Neural cell (in vitro differentiated cells): ENCODE measurements around the gene TP53I13. TPM values are rescaled to one million over a fixed set of nuclear protein-coding genes. Genes with fewer than 3 reads are reported as not detected.

Source experiments
- H2AFZ ChIP-seq: fragments of 200-600, 300-800 bp; sonication (generic), shearing (Covaris generic); 2 replicates; pipeline ENCODE4 v1.6.0; 2014; ENCODE audit warnings: low read depth, mild to moderate bottlenecking, antibody characterized with exemption, low read length, moderate library complexity
- H3F3A ChIP-seq: fragments of 200-600 bp; shearing (Covaris generic); 2 replicates; pipeline ENCODE4 v1.6.1; 2016; ENCODE audit warnings: mild to moderate bottlenecking, moderate library complexity, mixed read lengths, antibody characterized with exemption, low read length; ENCODE audit not compliant: insufficient read depth, poor library complexity, severe bottlenecking
- H3K27ac ChIP-seq: fragments of 200-600, 300-800 bp; sonication (generic), shearing (Covaris generic); 2 replicates; pipeline ENCODE4 v1.5.1; 2014; ENCODE audit warnings: mild to moderate bottlenecking, low read length, moderate library complexity
- H3K27me3 ChIP-seq: fragments of 300-800, 200-600 bp; sonication (generic), shearing (Covaris generic); 2 replicates; pipeline ENCODE4 v1.6.0; 2014; ENCODE audit warnings: mild to moderate bottlenecking, low read depth, low read length, moderate library complexity; ENCODE audit not compliant: insufficient read depth
- H3K36me3 ChIP-seq: fragments of 300-800, 200-600 bp; sonication (generic), shearing (Covaris generic); 2 replicates; pipeline ENCODE4 v1.5.1; 2014; ENCODE audit warnings: mild to moderate bottlenecking, antibody characterized with exemption, low read length, moderate library complexity; ENCODE audit not compliant: insufficient read depth
- H3K4me2 ChIP-seq: fragments of 300-800, 200-600 bp; sonication (generic), shearing (Covaris generic); 2 replicates; pipeline ENCODE4 v1.6.0; 2014; ENCODE audit warnings: mild to moderate bottlenecking, low read length
- H3K4me3 ChIP-seq: fragments of 300-800, 200-600 bp; sonication (generic), shearing (Covaris generic); 2 replicates; pipeline ENCODE4 v1.5.1; 2014; ENCODE audit warnings: mild to moderate bottlenecking, low read length, moderate library complexity
- H3K79me2 ChIP-seq: fragments of 200-600 bp; shearing (Covaris generic); replicated peaks from 2 replicates; pipeline ENCODE4 v1.6.0; 2014; ENCODE audit warnings: mild to moderate bottlenecking, low read length, moderate library complexity; ENCODE audit not compliant: insufficient read depth
- H3K9ac ChIP-seq: fragments of 300-800, 200-600 bp; sonication (generic), shearing (Covaris generic); 2 replicates; pipeline ENCODE4 v1.6.1; 2016; ENCODE audit warnings: mild to moderate bottlenecking, low read length, mixed read lengths
- H3K9me2 ChIP-seq: fragments of 200-600 bp; shearing (Covaris generic); 2 replicates; pipeline ENCODE4 v1.6.1; 2016; ENCODE audit warnings: mild to moderate bottlenecking, low read length, mixed read lengths; ENCODE audit not compliant: insufficient read depth
- H3K9me3 ChIP-seq: fragments of 200-600, 300-800 bp; sonication (generic), shearing (Covaris generic); 2 replicates; pipeline ENCODE4 v1.6.1; 2016; ENCODE audit warnings: mild to moderate bottlenecking, mixed run types, low read length, moderate library complexity, mixed read lengths
- H4K20me1 ChIP-seq: fragments of 200-600 bp; shearing (Covaris generic); 2 replicates; pipeline ENCODE4 v1.6.1; 2016; ENCODE audit warnings: mild to moderate bottlenecking, mixed run types; ENCODE audit not compliant: insufficient read depth
- CTCF ChIP-seq: fragments of 450-650 bp; IDR thresholded peaks from 2 replicates; pipeline ENCODE4 v1.5.1; 2014; ENCODE audit warnings: antibody characterized with exemption, mild to moderate bottlenecking, moderate library complexity; ENCODE audit not compliant: poor library complexity, severe bottlenecking
- EP300 ChIP-seq: fragments of 450-650 bp; conservative IDR thresholded peaks from 2 replicates; pipeline ENCODE4 v1.6.1; 2014; ENCODE audit warnings: antibody characterized with exemption, mild to moderate bottlenecking, moderate library complexity; ENCODE audit not compliant: poor library complexity, severe bottlenecking
- EZH2 ChIP-seq: fragments of 200-600, 300-800 bp; shearing (Covaris generic), sonication (generic); IDR thresholded peaks from 2 replicates; pipeline ENCODE4 v1.6.1; 2014; ENCODE audit warnings: antibody characterized with exemption, low read length, borderline replicate concordance, mild to moderate bottlenecking; ENCODE audit not compliant: insufficient read depth, poor library complexity, severe bottlenecking
- MXI1 ChIP-seq: fragments of 450-650 bp; conservative IDR thresholded peaks from 2 replicates; pipeline ENCODE4 v1.6.1; 2014; ENCODE audit warnings: antibody characterized with exemption, mild to moderate bottlenecking; ENCODE audit not compliant: poor library complexity, severe bottlenecking
- POLR2AphosphoS5 ChIP-seq: IDR thresholded peaks from 2 replicates; pipeline ENCODE4 v1.6.1; 2012
- RAD21 ChIP-seq: fragments of 450-650 bp; conservative IDR thresholded peaks from 2 replicates; pipeline ENCODE4 v1.6.1; 2014; ENCODE audit warnings: antibody characterized with exemption, mild to moderate bottlenecking, moderate library complexity
- SMC3 ChIP-seq: fragments of 450-650 bp; conservative IDR thresholded peaks from 2 replicates; pipeline ENCODE4 v1.6.1; 2014; ENCODE audit warnings: antibody characterized with exemption, mild to moderate bottlenecking, moderate library complexity; ENCODE audit not compliant: poor library complexity
- TAF1 ChIP-seq: IDR thresholded peaks from 2 replicates; pipeline ENCODE4 v1.6.1; 2012; ENCODE audit warnings: low read depth
- polyA plus RNA-seq: library from polyadenylated mRNA; depleted of rRNA; stranded (reverse); fragments of >200 nt; gene quantifications from 2 replicates; pipeline ENCODE4 v1.2.3, GENCODE V29; 2014
- TF ChIP-seq, protein P1 (sequence below): IDR thresholded peaks from 2 replicates; pipeline ENCODE4 v1.6.1; 2012; ENCODE audit warnings: borderline replicate concordance

TP53I13 gene
- polyA plus RNA-seq, 1 donor from 2014 or later, result 18.4 TPM

- Histone ChIP-seq H3K36me3 (no peaks in the 10 kb centered on the region), H3K9me3 (no peaks in the 10 kb centered on the region), H3K4me3 (no peak overlapping the region), H3F3A (no peaks in the 10 kb centered on the region), H3K79me2 (peaks cover 22% of the 10 kb centered on the region), H3K9ac (no peak overlapping the region), H3K9me2 (no peaks in the 10 kb centered on the region), H3K4me2 (no peak overlapping the region), H2AFZ (no peak overlapping the region), H4K20me1 (peaks cover 6% of the 10 kb centered on the region), H3K27ac (no peak overlapping the region), H3K27me3 (no peaks in the 10 kb centered on the region)
- TF ChIP-seq EP300, result no peak
- TF ChIP-seq, protein P1, sequence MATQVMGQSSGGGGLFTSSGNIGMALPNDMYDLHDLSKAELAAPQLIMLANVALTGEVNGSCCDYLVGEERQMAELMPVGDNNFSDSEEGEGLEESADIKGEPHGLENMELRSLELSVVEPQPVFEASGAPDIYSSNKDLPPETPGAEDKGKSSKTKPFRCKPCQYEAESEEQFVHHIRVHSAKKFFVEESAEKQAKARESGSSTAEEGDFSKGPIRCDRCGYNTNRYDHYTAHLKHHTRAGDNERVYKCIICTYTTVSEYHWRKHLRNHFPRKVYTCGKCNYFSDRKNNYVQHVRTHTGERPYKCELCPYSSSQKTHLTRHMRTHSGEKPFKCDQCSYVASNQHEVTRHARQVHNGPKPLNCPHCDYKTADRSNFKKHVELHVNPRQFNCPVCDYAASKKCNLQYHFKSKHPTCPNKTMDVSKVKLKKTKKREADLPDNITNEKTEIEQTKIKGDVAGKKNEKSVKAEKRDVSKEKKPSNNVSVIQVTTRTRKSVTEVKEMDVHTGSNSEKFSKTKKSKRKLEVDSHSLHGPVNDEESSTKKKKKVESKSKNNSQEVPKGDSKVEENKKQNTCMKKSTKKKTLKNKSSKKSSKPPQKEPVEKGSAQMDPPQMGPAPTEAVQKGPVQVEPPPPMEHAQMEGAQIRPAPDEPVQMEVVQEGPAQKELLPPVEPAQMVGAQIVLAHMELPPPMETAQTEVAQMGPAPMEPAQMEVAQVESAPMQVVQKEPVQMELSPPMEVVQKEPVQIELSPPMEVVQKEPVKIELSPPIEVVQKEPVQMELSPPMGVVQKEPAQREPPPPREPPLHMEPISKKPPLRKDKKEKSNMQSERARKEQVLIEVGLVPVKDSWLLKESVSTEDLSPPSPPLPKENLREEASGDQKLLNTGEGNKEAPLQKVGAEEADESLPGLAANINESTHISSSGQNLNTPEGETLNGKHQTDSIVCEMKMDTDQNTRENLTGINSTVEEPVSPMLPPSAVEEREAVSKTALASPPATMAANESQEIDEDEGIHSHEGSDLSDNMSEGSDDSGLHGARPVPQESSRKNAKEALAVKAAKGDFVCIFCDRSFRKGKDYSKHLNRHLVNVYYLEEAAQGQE, result no peak
- TF ChIP-seq SMC3, result no peak
Observed at GRCh38 chr17:29582772-29583171, 14.3 kb downstream of the TP53I13 start.

DNA sequence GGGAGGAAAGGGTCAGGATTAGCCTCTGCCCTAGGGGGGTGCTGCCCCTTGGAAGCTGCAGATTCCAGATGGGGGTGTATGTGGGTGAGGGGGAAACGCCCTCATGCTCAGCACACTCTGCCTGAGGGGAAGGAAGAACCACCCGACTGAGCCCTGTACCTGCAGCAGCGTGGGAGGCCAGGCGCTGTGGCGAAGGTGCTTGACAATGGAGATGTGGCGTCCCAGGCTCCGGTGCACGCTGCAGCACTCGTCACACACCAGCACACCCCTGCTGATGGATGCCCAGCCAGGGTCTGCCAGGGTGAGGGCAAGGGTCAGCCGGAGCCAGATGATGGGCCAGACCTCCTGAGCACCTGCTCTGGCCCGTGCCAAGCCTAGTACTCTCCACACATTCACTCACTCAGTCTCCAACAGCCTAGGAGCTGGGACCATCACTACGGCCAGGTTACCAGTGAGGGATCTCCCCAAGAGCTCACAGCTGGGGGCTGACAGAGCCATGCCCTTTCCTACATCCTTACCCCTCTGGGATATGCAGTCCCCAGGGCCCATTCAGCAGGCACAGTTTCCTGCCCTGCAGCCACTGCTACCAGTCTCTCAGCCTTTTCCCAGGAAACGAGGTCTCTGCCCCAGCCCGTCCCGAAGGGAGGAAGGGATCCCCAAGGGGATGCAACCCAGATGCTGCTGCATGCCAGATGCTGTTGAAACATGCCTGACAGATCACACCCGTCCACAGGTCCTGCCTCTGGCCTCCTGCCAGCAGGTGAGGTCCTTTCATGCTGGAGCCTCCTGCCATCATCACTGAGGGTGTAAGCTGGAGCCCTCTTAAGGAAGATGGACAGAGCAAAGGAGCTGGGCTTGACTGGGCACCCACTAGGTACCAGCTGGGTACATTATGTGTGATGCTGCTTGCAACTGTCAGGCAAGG lies 15.1 kb downstream of the TP53I13 start:
- no peaks in the 10 kb centered on the region for H3K36me3 ChIP-seq
- no peak overlapping the region for H2AFZ ChIP-seq
- TF ChIP-seq RAD21, result no peak
- TF ChIP-seq SMC3, result no peak
- TF ChIP-seq, protein P1, result no peak
- TF ChIP-seq POLR2AphosphoS5, result no peak
- TF ChIP-seq MXI1, result no peak
- no peak for TF ChIP-seq EP300
- no peak for TF ChIP-seq EZH2
- no peak for TF ChIP-seq TAF1
- TF ChIP-seq CTCF, result no peak
- H4K20me1 ChIP-seq, result peaks cover 13% of the 10 kb centered on the region
- H3F3A ChIP-seq, result no peaks in the 10 kb centered on the region
- no peak overlapping the region for H3K27ac ChIP-seq
- no peaks in the 10 kb centered on the region for H3K9me2 ChIP-seq
- peaks cover 30% of the 10 kb centered on the region for H3K79me2 ChIP-seq
- no peaks in the 10 kb centered on the region for H3K27me3 ChIP-seq
- no peak overlapping the region for H3K4me3 ChIP-seq
- H3K9me3 ChIP-seq, result no peaks in the 10 kb centered on the region
- H3K9ac ChIP-seq, result no peak overlapping the region
- no peak overlapping the region for H3K4me2 ChIP-seq
